BLaER1 treated with 17β-estradiol and CSF1 and Interleukin-3, amounts not matched to agents 10 nM and 100 nM (cell line): ENCODE results near the gene UGT2B11.
"Not testable (repeated sequence)": the region's sequence is repeated elsewhere in the genome, so short reads cannot be mapped to it uniquely, and the experiment has no call there.

ENCODE experiments used
- H3K27ac ChIP-seq, 11 experiments: shearing (Covaris generic); formaldehyde crosslinking; 2 replicates each; pipeline ENCODE4 v1.8.1; 2022
- H3K27me3 ChIP-seq, 11 experiments: shearing (Covaris generic); formaldehyde crosslinking; 2 replicates each; pipeline ENCODE4 v1.8.1; 2022
- H3K36me3 ChIP-seq, 11 experiments: shearing (Covaris generic); formaldehyde crosslinking; 2 replicates each; pipeline ENCODE4 v1.8.1; 2022
- H3K4me1 ChIP-seq, 10 experiments: shearing (Covaris generic); formaldehyde crosslinking; 2 replicates each; pipeline ENCODE4 v1.8.1; 2022
- H3K4me2 ChIP-seq, 11 experiments: shearing (Covaris generic); formaldehyde crosslinking; 2 replicates each; pipeline ENCODE4 v1.8.1; 2022
- H3K4me3 ChIP-seq, 10 experiments: shearing (Covaris generic); formaldehyde crosslinking; 2 replicates each; pipeline ENCODE4 v1.8.1; 2022
- H3K9ac ChIP-seq, 11 experiments: shearing (Covaris generic); formaldehyde crosslinking; 2 replicates each; pipeline ENCODE4 v1.8.1; 2022
- H3K9me3 ChIP-seq, 11 experiments: shearing (Covaris generic); formaldehyde crosslinking; replicated peaks in 1 of 11; 2 replicates each; pipeline ENCODE4 v1.8.1; 2022
- H4K20me1 ChIP-seq, 11 experiments: shearing (Covaris generic); formaldehyde crosslinking; 2 replicates each; pipeline ENCODE4 v1.8.1; 2022
- Cebpa-rat ChIP-seq, 11 experiments: shearing (Covaris generic); IDR thresholded peaks; 2 replicates each; pipeline ENCODE4 v1.8.1; 2022

The UGT2B11 gene

DNA sequence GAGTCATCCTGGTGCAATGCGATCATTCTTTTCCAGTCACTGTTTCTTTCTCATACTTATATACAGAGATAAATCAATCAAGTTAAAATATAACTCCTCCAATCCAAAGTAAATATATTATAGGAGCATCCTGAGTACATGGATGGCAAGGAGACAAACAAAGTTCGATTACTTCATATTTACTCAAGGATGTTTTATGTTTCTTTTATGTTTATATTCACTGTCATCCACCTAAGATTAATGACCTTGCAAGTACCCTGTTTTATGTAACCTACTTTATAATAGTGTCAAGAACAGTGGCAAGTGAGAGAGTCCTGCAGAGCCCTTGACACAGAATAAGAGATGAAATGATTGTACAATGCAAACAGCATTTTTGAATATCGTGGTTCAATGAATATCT is at the start of gene UGT2B11:
UGT2B11 (minus strand) TSS at position 33 of the 400 bp plus-strand sequence; CDS start at position 7, 26 bp downstream.
- Histone ChIP-seq H3K27ac (no peak within 1 kb of the TSS), H3K4me3 (no peak within 1 kb of the TSS), H3K4me2 (no peak within 1 kb of the TSS), H3K36me3 (no peaks in the 10 kb centered on the region), H3K9ac (no peak within 1 kb of the TSS), H3K27me3 (no peaks in the 10 kb centered on the region), H3K4me1 (no peaks in the 10 kb centered on the region), H3K9me3 (no peaks in the 10 kb centered on the region), H4K20me1 (no peaks in the 10 kb centered on the region)
- TF ChIP-seq Cebpa-rat (IDR thresholded peaks at IDR 0.05): no peak

GRCh38 chr4:69253147-69253772 is 38.7 kb upstream of the UGT2B11 start:
- not testable (repeated sequence) for H3K4me3 ChIP-seq, H3K27ac ChIP-seq, H3K9ac ChIP-seq, H3K9me3 ChIP-seq, H3K27me3 ChIP-seq, H3K4me1 ChIP-seq, H3K4me2 ChIP-seq, H4K20me1 ChIP-seq, H3K36me3 ChIP-seq

GRCh38 chr4:69250884-69251283 is 36.3 kb upstream of the UGT2B11 start:
- not testable (repeated sequence) for H3K4me1 ChIP-seq, H3K9me3 ChIP-seq, H3K27ac ChIP-seq, H3K36me3 ChIP-seq, H3K4me3 ChIP-seq, H4K20me1 ChIP-seq, H3K27me3 ChIP-seq, H3K4me2 ChIP-seq, H3K9ac ChIP-seq

GRCh38 chr4:69242562-69243240 is 28.2 kb upstream of the UGT2B11 start:
- H3K4me2 ChIP-seq, H3K27ac ChIP-seq: not testable (repeated sequence)

DNA sequence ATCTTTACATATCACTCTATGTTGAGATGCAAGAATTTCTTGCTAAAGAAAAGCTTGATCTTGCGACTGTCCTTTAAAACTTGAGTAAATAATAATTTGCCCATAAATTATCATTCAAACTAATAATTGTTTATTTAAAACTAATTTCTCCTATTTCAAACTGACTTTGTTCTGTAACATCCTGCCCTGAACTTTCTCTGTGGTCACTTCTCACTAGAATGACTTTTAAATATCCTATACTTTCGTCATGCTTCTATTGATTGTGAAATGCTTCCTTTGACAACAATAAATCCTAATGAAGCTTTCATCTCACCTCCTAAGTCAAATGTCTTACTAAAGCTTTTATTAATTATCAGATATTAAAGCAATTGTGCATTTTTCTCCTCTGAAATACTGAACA is 27.2 kb upstream of the UGT2B11 start:
- not testable (repeated sequence) for H3K9ac ChIP-seq, H3K4me2 ChIP-seq, H3K4me1 ChIP-seq, H4K20me1 ChIP-seq, H3K36me3 ChIP-seq, H3K27me3 ChIP-seq, H3K27ac ChIP-seq, H3K9me3 ChIP-seq, H3K4me3 ChIP-seq

More at GRCh38 chr4:69242562-69243240, 28.2 kb upstream of the UGT2B11 start:
- H3K27me3 ChIP-seq, H4K20me1 ChIP-seq, H3K9me3 ChIP-seq, H3K36me3 ChIP-seq, H3K4me1 ChIP-seq, H3K4me3 ChIP-seq, H3K9ac ChIP-seq: not testable (repeated sequence)

- not testable (repeated sequence) for H3K27me3 ChIP-seq, H4K20me1 ChIP-seq, H3K9me3 ChIP-seq, H3K36me3 ChIP-seq, H3K9ac ChIP-seq, H3K4me3 ChIP-seq, H3K27ac ChIP-seq, H3K4me2 ChIP-seq, H3K4me1 ChIP-seq
Observed at GRCh38 chr4:69240787-69241186, 26.2 kb upstream of the UGT2B11 start.

- no peak overlapping the region for H3K27ac ChIP-seq
Observed at GRCh38 chr4:69239557-69240168, 25.1 kb upstream of the UGT2B11 start.

GRCh38 chr4:69239092-69239491 is 24.5 kb upstream of the UGT2B11 start:
- H4K20me1 ChIP-seq: no peaks in the 10 kb centered on the region
- H3K4me2 ChIP-seq: no peak overlapping the region
- H3K36me3 ChIP-seq: no peaks in the 10 kb centered on the region
- H3K9me3 ChIP-seq: no peaks in the 10 kb centered on the region
- H3K4me1 ChIP-seq: no peaks in the 10 kb centered on the region
- H3K27me3 ChIP-seq: no peaks in the 10 kb centered on the region
- H3K27ac ChIP-seq: no peak overlapping the region
- TF ChIP-seq Cebpa-rat (IDR thresholded peaks at IDR 0.05): no peak
- no peak overlapping the region for H3K4me3 ChIP-seq
- H3K9ac ChIP-seq: no peak overlapping the region

More at GRCh38 chr4:69239557-69240168, 25.1 kb upstream of the UGT2B11 start:
- Histone ChIP-seq H3K4me2 (no peak overlapping the region), H3K36me3 (no peaks in the 10 kb centered on the region), H3K4me1 (no peaks in the 10 kb centered on the region), H4K20me1 (no peaks in the 10 kb centered on the region), H3K4me3 (no peak overlapping the region), H3K27me3 (no peaks in the 10 kb centered on the region), H3K9ac (no peak overlapping the region), H3K9me3 (no peaks in the 10 kb centered on the region)
- TF ChIP-seq Cebpa-rat (IDR thresholded peaks at IDR 0.05): no peak

DNA sequence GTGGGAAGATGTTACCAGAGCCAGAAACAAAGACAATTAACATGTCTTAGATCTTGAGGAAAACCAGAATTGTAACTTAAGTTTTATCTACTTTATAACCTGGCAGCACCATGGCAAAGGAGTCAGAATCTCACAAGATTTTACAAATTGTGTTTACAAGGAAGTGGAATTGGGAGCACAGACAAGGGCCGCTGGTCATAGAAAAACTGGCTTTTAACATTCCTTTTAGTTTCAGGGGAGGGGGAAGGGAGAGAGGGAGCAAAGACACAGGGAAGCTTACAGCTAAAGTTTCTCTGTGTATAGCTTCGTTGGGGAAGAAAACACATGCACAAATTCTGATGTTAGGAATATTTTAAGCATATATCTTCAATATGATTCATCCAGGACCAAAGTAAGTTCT is 10.3 kb upstream of the UGT2B11 start:
- no peaks in the 10 kb centered on the region for H4K20me1 ChIP-seq
- no peak overlapping the region for H3K9ac ChIP-seq
- H3K27me3 ChIP-seq: no peaks in the 10 kb centered on the region
- no peak for TF ChIP-seq Cebpa-rat (IDR thresholded peaks at IDR 0.05)
- no peaks in the 10 kb centered on the region for H3K4me1 ChIP-seq
- H3K27ac ChIP-seq: no peak overlapping the region
- H3K9me3 ChIP-seq: no peaks in the 10 kb centered on the region
- no peak overlapping the region for H3K4me2 ChIP-seq
- H3K4me3 ChIP-seq: no peak overlapping the region
- H3K36me3 ChIP-seq: no peaks in the 10 kb centered on the region

GRCh38 chr4:69223277-69223676 is 8.7 kb upstream of the UGT2B11 start:
- H3K27me3 ChIP-seq, H3K36me3 ChIP-seq, H3K4me1 ChIP-seq, H3K9me3 ChIP-seq, H3K4me2 ChIP-seq, H3K9ac ChIP-seq, H3K4me3 ChIP-seq, H3K27ac ChIP-seq, H4K20me1 ChIP-seq: not testable (repeated sequence)

- not testable (repeated sequence) for H4K20me1 ChIP-seq, H3K9me3 ChIP-seq, H3K4me2 ChIP-seq, H3K9ac ChIP-seq, H3K27ac ChIP-seq, H3K4me3 ChIP-seq, H3K27me3 ChIP-seq, H3K4me1 ChIP-seq, H3K36me3 ChIP-seq
Observed at GRCh38 chr4:69218491-69218890, 3.9 kb upstream of the UGT2B11 start.
